ENCODE data around the gene C1QTNF6. TPM values are rescaled to one million over a fixed set of nuclear protein-coding genes. Genes with fewer than 3 reads are reported as not detected.

The C1QTNF6 gene
- total RNA-seq, 1 experiment from 2014 or later = 1.7 TPM

- Histone ChIP-seq H3K4me1 (ENCODE audit: low read length) (no peaks in the 10 kb centered on the region), H3K4me3 (ENCODE audit: low read length) (no peak overlapping the region), H3K36me3 (ENCODE audit: insufficient read depth, low read length) (no peaks in the 10 kb centered on the region), H3K79me2 (ENCODE audit: low read length) (no peaks in the 10 kb centered on the region), H3K9me2 (replicated peaks; ENCODE audit: insufficient read depth, low read length) (no peaks in the 10 kb centered on the region), H3K4me2 (ENCODE audit: low read depth, low read length, poor library complexity, severe bottlenecking) (no peak overlapping the region), H3K27me3 (ENCODE audit: low read length) (no peaks in the 10 kb centered on the region; the same call in 1 of the 2 replicates), H3K27ac (ENCODE audit: low read length) (no peak overlapping the region), H4K20me1 (ENCODE audit: insufficient read depth, low read depth, low read length) (no peaks in the 10 kb centered on the region), H3K9me3 (ENCODE audit: low read length) (peaks cover 11% of the 10 kb centered on the region), H3K9ac (ENCODE audit: low read length) (no peak overlapping the region), H2AFZ (ENCODE audit: low read length) (no peak overlapping the region)
- no peak for DNase-seq
Measured at GRCh38 chr22:37163096-37163489, 25.0 kb downstream of the C1QTNF6 start.

- Histone ChIP-seq H3K9me2 (replicated peaks; ENCODE audit: insufficient read depth, low read length) (no peaks in the 10 kb centered on the region), H3K4me2 (ENCODE audit: low read depth, low read length, poor library complexity, severe bottlenecking) (no peak overlapping the region), H3K4me3 (ENCODE audit: low read length) (no peak overlapping the region), H3K4me1 (ENCODE audit: low read length) (no peaks in the 10 kb centered on the region), H3K27me3 (ENCODE audit: low read length) (no peaks in the 10 kb centered on the region; the same call in 1 of the 2 replicates), H3K27ac (ENCODE audit: low read length) (no peak overlapping the region), H4K20me1 (ENCODE audit: insufficient read depth, low read depth, low read length) (no peaks in the 10 kb centered on the region), H3K36me3 (ENCODE audit: insufficient read depth, low read length) (no peaks in the 10 kb centered on the region), H3K9ac (ENCODE audit: low read length) (no peak overlapping the region), H2AFZ (ENCODE audit: low read length) (no peak overlapping the region), H3K9me3 (ENCODE audit: low read length) (peaks cover 11% of the 10 kb centered on the region), H3K79me2 (ENCODE audit: low read length) (no peaks in the 10 kb centered on the region)
- DNase-seq = no peak
Measured at GRCh38 chr22:37162221-37163095, 25.6 kb downstream of the C1QTNF6 start.

GRCh38 chr22:37161443-37161842 lies 26.6 kb downstream of the C1QTNF6 start:
- Histone ChIP-seq H4K20me1 (ENCODE audit: insufficient read depth, low read depth, low read length) (no peaks in the 10 kb centered on the region), H3K4me3 (ENCODE audit: low read length) (no peak overlapping the region), H3K27me3 (ENCODE audit: low read length) (no peaks in the 10 kb centered on the region; the same call in 1 of the 2 replicates), H3K9me2 (replicated peaks; ENCODE audit: insufficient read depth, low read length) (no peaks in the 10 kb centered on the region), H3K27ac (ENCODE audit: low read length) (no peak overlapping the region), H2AFZ (ENCODE audit: low read length) (no peak overlapping the region), H3K4me1 (ENCODE audit: low read length) (no peaks in the 10 kb centered on the region), H3K4me2 (ENCODE audit: low read depth, low read length, poor library complexity, severe bottlenecking) (no peak overlapping the region), H3K36me3 (ENCODE audit: insufficient read depth, low read length) (no peaks in the 10 kb centered on the region), H3K79me2 (ENCODE audit: low read length) (no peaks in the 10 kb centered on the region), H3K9ac (ENCODE audit: low read length) (no peak overlapping the region), H3K9me3 (ENCODE audit: low read length) (peaks cover 11% of the 10 kb centered on the region)
- peak; percentile 80 for DNase-seq

- H3K9me3 ChIP-seq (ENCODE audit: low read length) = peaks cover 11% of the 10 kb centered on the region
- H4K20me1 ChIP-seq (ENCODE audit: insufficient read depth, low read depth, low read length) = no peaks in the 10 kb centered on the region
- no peaks in the 10 kb centered on the region for H3K4me1 ChIP-seq (ENCODE audit: low read length)
- H3K36me3 ChIP-seq (ENCODE audit: insufficient read depth, low read length) = no peaks in the 10 kb centered on the region
- no peak for DNase-seq
- H3K27ac ChIP-seq (ENCODE audit: low read length) = no peak overlapping the region
- H3K4me2 ChIP-seq (ENCODE audit: low read depth, low read length, poor library complexity, severe bottlenecking) = no peak overlapping the region
- H2AFZ ChIP-seq (ENCODE audit: low read length) = no peak overlapping the region
- H3K9me2 ChIP-seq (replicated peaks; ENCODE audit: insufficient read depth, low read length) = no peaks in the 10 kb centered on the region
- H3K4me3 ChIP-seq (ENCODE audit: low read length) = no peak overlapping the region
- no peaks in the 10 kb centered on the region; the same call in 1 of the 2 replicates for H3K27me3 ChIP-seq (ENCODE audit: low read length)
- H3K9ac ChIP-seq (ENCODE audit: low read length) = no peak overlapping the region
- H3K79me2 ChIP-seq (ENCODE audit: low read length) = no peaks in the 10 kb centered on the region
Measured at GRCh38 chr22:37160027-37160426, 28.0 kb downstream of the C1QTNF6 start.

- H2AFZ ChIP-seq (ENCODE audit: low read length) = no peak overlapping the region
- H3K9me2 ChIP-seq (replicated peaks; ENCODE audit: insufficient read depth, low read length) = no peaks in the 10 kb centered on the region
- no peak for DNase-seq
- no peak overlapping the region for H3K9ac ChIP-seq (ENCODE audit: low read length)
- H3K4me1 ChIP-seq (ENCODE audit: low read length) = no peaks in the 10 kb centered on the region
- no peaks in the 10 kb centered on the region for H3K36me3 ChIP-seq (ENCODE audit: insufficient read depth, low read length)
- H3K79me2 ChIP-seq (ENCODE audit: low read length) = no peaks in the 10 kb centered on the region
- no peak overlapping the region for H3K27ac ChIP-seq (ENCODE audit: low read length)
- H3K27me3 ChIP-seq (ENCODE audit: low read length) = no peaks in the 10 kb centered on the region; the same call in 1 of the 2 replicates
- H3K4me3 ChIP-seq (ENCODE audit: low read length) = no peak overlapping the region
- peaks cover 11% of the 10 kb centered on the region for H3K9me3 ChIP-seq (ENCODE audit: low read length)
- no peak overlapping the region for H3K4me2 ChIP-seq (ENCODE audit: low read depth, low read length, poor library complexity, severe bottlenecking)
- H4K20me1 ChIP-seq (ENCODE audit: insufficient read depth, low read depth, low read length) = no peaks in the 10 kb centered on the region
Measured at GRCh38 chr22:37158963-37159290, 29.1 kb downstream of the C1QTNF6 start.

- Histone ChIP-seq H3K9ac (ENCODE audit: low read length) (no peak overlapping the region), H3K9me2 (replicated peaks; ENCODE audit: insufficient read depth, low read length) (no peaks in the 10 kb centered on the region), H3K36me3 (ENCODE audit: insufficient read depth, low read length) (no peaks in the 10 kb centered on the region), H4K20me1 (ENCODE audit: insufficient read depth, low read depth, low read length) (no peaks in the 10 kb centered on the region), H3K79me2 (ENCODE audit: low read length) (no peaks in the 10 kb centered on the region), H2AFZ (ENCODE audit: low read length) (no peak overlapping the region), H3K4me2 (ENCODE audit: low read depth, low read length, poor library complexity, severe bottlenecking) (no peak overlapping the region), H3K4me1 (ENCODE audit: low read length) (no peaks in the 10 kb centered on the region), H3K27me3 (ENCODE audit: low read length) (no peaks in the 10 kb centered on the region; the same call in 1 of the 2 replicates), H3K4me3 (ENCODE audit: low read length) (no peak overlapping the region), H3K9me3 (ENCODE audit: low read length) (peaks cover 11% of the 10 kb centered on the region), H3K27ac (ENCODE audit: low read length) (no peak overlapping the region)
- no peak for DNase-seq
Measured at GRCh38 chr22:37157516-37158285, 30.3 kb downstream of the C1QTNF6 start.

- H3K9me2 ChIP-seq (replicated peaks; ENCODE audit: insufficient read depth, low read length) = no peaks in the 10 kb centered on the region
- no peak overlapping the region for H3K27ac ChIP-seq (ENCODE audit: low read length)
Measured at GRCh38 chr22:37156686-37157435, 31.2 kb downstream of the C1QTNF6 start.

GRCh38 chr22:37155971-37156370 lies 32.1 kb downstream of the C1QTNF6 start:
- H3K27ac ChIP-seq (ENCODE audit: low read length) = no peak overlapping the region
- no peak overlapping the region for H3K4me2 ChIP-seq (ENCODE audit: low read depth, low read length, poor library complexity, severe bottlenecking)
- no peaks in the 10 kb centered on the region for H4K20me1 ChIP-seq (ENCODE audit: insufficient read depth, low read depth, low read length)

More at GRCh38 chr22:37156686-37157435, 31.2 kb downstream of the C1QTNF6 start:
- Histone ChIP-seq H4K20me1 (ENCODE audit: insufficient read depth, low read depth, low read length) (no peaks in the 10 kb centered on the region), H2AFZ (ENCODE audit: low read length) (no peak overlapping the region), H3K4me3 (ENCODE audit: low read length) (no peak overlapping the region), H3K79me2 (ENCODE audit: low read length) (no peaks in the 10 kb centered on the region), H3K9ac (ENCODE audit: low read length) (no peak overlapping the region), H3K4me2 (ENCODE audit: low read depth, low read length, poor library complexity, severe bottlenecking) (no peak overlapping the region), H3K9me3 (ENCODE audit: low read length) (peaks cover 9% of the 10 kb centered on the region), H3K27me3 (ENCODE audit: low read length) (no peaks in the 10 kb centered on the region; the same call in 1 of the 2 replicates), H3K36me3 (ENCODE audit: insufficient read depth, low read length) (no peaks in the 10 kb centered on the region), H3K4me1 (ENCODE audit: low read length) (no peaks in the 10 kb centered on the region)
- DNase-seq = no peak

More at GRCh38 chr22:37155971-37156370, 32.1 kb downstream of the C1QTNF6 start:
- no peaks in the 10 kb centered on the region for H3K9me2 ChIP-seq (replicated peaks; ENCODE audit: insufficient read depth, low read length)
- H3K79me2 ChIP-seq (ENCODE audit: low read length) = no peaks in the 10 kb centered on the region
- H3K36me3 ChIP-seq (ENCODE audit: insufficient read depth, low read length) = no peaks in the 10 kb centered on the region
- H3K9ac ChIP-seq (ENCODE audit: low read length) = no peak overlapping the region
- no peak overlapping the region for H2AFZ ChIP-seq (ENCODE audit: low read length)
- no peaks in the 10 kb centered on the region for H3K4me1 ChIP-seq (ENCODE audit: low read length)
- no peak overlapping the region for H3K4me3 ChIP-seq (ENCODE audit: low read length)
- peaks cover under 1% of the 10 kb centered on the region; the same call in 1 of the 2 replicates for H3K9me3 ChIP-seq (ENCODE audit: low read length)
- H3K27me3 ChIP-seq (ENCODE audit: low read length) = no peaks in the 10 kb centered on the region
- no peak for DNase-seq

All from Karpas-422 (cell line).